Neural crest cell (in vitro differentiated cells): Measurements from ENCODE around the gene WNK2. TPM values are rescaled to one million over a fixed set of nuclear protein-coding genes. Genes with fewer than 3 reads are reported as not detected.

ENCODE experiments used
- DNase-seq: peaks from one replicate; pipeline ENCODE4 v3.0.0; 2021; ENCODE audit warnings: low read depth, mixed read lengths, low spot score
- H3K27ac Mint-ChIP-seq: one replicate; pipeline ENCODE4 v1.8.0; 2021; ENCODE audit warnings: mild to moderate bottlenecking, mixed read lengths; ENCODE audit not compliant: unreplicated experiment
- H3K27me3 Mint-ChIP-seq: 2 replicates; pipeline ENCODE4 v1.8.0; 2021; ENCODE audit warnings: low read depth, mild to moderate bottlenecking, mixed read lengths
- H3K36me3 Mint-ChIP-seq: 2 replicates; pipeline ENCODE4 v1.8.0; 2021; ENCODE audit warnings: low read depth, mild to moderate bottlenecking, mixed read lengths
- H3K4me1 Mint-ChIP-seq: 2 replicates; pipeline ENCODE4 v1.8.0; 2021; ENCODE audit warnings: mixed read lengths
- H3K4me3 Mint-ChIP-seq: one replicate; pipeline ENCODE4 v1.8.0; 2021; ENCODE audit warnings: mild to moderate bottlenecking, mixed read lengths
- H3K9me3 Mint-ChIP-seq: 2 replicates; pipeline ENCODE4 v1.8.0; 2021; ENCODE audit warnings: mixed read lengths
- CTCF ChIP-seq: fragments of 200-600 bp; sonication (generic); conservative IDR thresholded peaks from 2 replicates; pipeline ENCODE4 v1.5.0; 2021; ENCODE audit warnings: antibody characterized with exemption, mild to moderate bottlenecking
- total RNA-seq: library from RNA; stranded (reverse); gene quantifications from 2 replicates; pipeline ENCODE4 v1.2.1, GENCODE V29; 2021

Gene WNK2
- total RNA-seq, 1 donor from 2014 or later: 27.8 TPM

GRCh38 chr9:93309889-93310425 lies 126.0 kb downstream of the WNK2 start:
- Mint-ChIP-seq H3K36me3 (no peaks in the 10 kb centered on the region), H3K4me1 (peaks cover 5% of the 10 kb centered on the region), H3K4me3 (no peak overlapping the region), H3K27me3 (no peaks in the 10 kb centered on the region), H3K9me3 (no peaks in the 10 kb centered on the region), H3K27ac (no peak overlapping the region)
- no peak for TF ChIP-seq CTCF
- DNase-seq: no peak

- Mint-ChIP-seq H3K9me3 (no peaks in the 10 kb centered on the region), H3K4me1 (peaks cover 5% of the 10 kb centered on the region), H3K27me3 (no peaks in the 10 kb centered on the region), H3K27ac (no peak overlapping the region), H3K36me3 (no peaks in the 10 kb centered on the region), H3K4me3 (no peak overlapping the region)
- TF ChIP-seq CTCF: no peak
- DNase-seq: no peak
Observed at GRCh38 chr9:93315118-93315517, 131.2 kb downstream of the WNK2 start.

DNA sequence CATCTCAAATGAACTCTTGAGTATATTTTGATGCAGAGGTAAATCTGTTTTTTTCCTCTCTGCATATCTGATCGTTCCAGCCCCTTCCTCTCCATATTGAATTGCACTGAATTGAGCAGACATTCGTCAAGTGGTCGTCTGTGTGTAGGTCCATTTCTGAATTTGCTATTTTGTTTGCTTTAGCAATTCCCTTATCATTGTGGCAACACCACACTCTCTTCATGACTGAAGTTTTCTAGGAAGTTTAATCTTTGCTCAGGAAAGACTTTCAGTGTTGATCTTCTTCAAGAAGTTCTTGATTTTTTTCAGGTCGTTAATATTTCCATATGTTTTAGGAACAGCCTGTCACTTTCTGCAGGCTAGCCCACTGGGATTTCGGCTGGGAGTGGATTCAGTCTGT lies 132.0 kb downstream of the WNK2 start:
- DNase-seq: no peak
- Mint-ChIP-seq H3K4me3 (no peak overlapping the region), H3K27ac (no peak overlapping the region), H3K27me3 (no peaks in the 10 kb centered on the region), H3K36me3 (no peaks in the 10 kb centered on the region), H3K9me3 (no peaks in the 10 kb centered on the region), H3K4me1 (peaks cover 5% of the 10 kb centered on the region)
- TF ChIP-seq CTCF: no peak

DNA sequence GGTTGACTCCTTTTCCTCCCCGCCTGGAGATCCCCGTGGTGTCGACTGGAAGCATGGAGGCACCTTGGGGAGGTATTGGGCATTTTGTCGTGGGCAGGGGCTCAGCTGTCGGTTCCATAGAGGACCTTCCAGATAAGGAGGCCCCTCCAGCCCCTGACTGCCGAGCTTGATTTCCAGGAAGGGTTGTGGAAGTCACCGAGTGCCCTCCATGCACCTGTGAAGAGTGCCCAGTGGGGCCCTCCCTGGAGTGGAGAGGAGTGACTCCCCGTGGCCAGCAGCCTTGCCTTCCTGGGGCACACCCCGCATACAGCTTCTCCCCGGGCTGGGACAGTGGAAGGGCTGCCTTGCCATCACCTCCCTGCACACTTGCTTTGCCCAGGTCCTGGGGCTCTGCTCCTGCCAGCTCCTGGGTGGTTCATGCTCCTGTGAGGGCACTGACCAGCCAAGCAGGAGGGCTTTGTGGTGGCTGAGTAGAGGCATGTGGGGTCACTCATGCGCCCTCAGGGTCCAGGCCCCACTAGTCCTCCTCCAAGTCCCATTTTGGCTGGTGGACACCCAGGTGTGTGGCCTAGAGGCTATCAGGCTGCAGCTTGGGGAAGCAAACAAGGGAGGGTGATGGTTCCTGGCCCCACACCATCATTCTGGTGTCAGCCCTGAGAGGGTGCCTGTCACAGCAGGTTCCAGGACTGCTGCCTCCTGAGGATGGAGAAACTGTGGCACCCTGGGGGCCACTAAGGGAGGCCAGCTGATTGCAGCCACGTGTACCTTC lies 133.0 kb downstream of the WNK2 start:
- H3K4me3 Mint-ChIP-seq: no peak overlapping the region
- no peak for TF ChIP-seq CTCF
- no peaks in the 10 kb centered on the region for H3K36me3 Mint-ChIP-seq
- no peak for DNase-seq
- H3K27ac Mint-ChIP-seq: no peak overlapping the region
- H3K9me3 Mint-ChIP-seq: no peaks in the 10 kb centered on the region
- H3K4me1 Mint-ChIP-seq: peaks cover 5% of the 10 kb centered on the region
- no peaks in the 10 kb centered on the region for H3K27me3 Mint-ChIP-seq

- no peak overlapping the region for H3K27ac Mint-ChIP-seq
- H3K9me3 Mint-ChIP-seq: no peaks in the 10 kb centered on the region
- TF ChIP-seq CTCF: no peak
- H3K36me3 Mint-ChIP-seq: no peaks in the 10 kb centered on the region
- H3K4me1 Mint-ChIP-seq: peaks cover 4% of the 10 kb centered on the region
- H3K27me3 Mint-ChIP-seq: no peaks in the 10 kb centered on the region
- no peak for DNase-seq
- H3K4me3 Mint-ChIP-seq: no peak overlapping the region
Observed at GRCh38 chr9:93317495-93318094, 133.7 kb downstream of the WNK2 start.
